Stimulated activated naive CD4-positive, alpha-beta T cell (primary cell): ENCODE data around the gene FKBP10.
A peak's percentile ranks its signal among the peaks of the same experiment; 100 is the strongest.
"Not testable (repeated sequence)": the region's sequence is repeated elsewhere in the genome, so short reads cannot be mapped to it uniquely, and the experiment has no call there.

ENCODE experiments used
- DNase-seq, 6 experiments: peaks; one replicate each; lab custom pipeline; 2025; lab: John Stamatoyannopoulos, UW

The FKBP10 gene

DNA sequence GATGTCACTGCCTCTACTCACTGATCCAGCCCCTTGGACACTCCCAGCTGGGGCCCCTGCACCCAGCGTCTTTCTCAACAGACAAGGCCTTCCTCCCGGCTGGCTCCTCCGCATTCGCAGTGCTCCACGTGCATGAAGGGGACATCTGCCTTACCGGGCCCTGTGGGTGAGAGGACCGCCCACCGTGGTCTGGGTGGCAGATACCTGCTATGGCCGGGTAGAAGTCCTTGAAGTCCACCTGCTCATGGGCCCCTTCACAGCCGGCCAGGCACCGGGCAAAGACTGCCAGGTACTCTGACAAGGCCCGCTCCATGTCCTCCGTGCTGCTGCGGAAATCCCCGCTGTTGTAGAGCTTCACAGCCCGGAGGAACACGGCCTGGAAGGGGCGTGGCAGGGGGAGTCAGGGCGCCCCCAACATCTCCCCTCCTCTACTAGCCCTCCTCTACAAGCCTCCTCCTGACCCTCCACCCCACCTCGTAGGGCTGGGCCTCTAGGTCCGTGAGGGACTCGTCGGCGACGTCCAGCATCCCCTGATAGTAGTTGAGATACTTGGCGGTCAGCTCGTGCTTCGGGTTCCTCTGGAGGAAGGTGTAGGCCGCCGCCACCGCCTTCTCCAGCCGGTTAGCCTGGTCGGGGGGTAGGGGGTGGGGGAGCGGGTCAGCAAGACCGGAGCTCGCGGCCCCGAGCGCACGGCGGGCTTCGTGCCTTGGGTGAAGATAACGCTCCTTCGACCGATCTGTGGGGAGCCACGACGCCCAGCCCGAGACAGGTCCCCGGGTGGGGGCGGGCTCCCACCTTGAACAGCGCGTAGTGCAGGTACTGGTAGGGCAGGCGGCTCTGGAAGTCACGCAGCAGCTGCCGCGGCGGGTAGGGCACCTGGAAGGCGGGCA is 1.9 kb upstream of the FKBP10 start:
- DNase-seq = peak in 4 of 6 experiments; percentile 37 to 79 (median 63)

DNA sequence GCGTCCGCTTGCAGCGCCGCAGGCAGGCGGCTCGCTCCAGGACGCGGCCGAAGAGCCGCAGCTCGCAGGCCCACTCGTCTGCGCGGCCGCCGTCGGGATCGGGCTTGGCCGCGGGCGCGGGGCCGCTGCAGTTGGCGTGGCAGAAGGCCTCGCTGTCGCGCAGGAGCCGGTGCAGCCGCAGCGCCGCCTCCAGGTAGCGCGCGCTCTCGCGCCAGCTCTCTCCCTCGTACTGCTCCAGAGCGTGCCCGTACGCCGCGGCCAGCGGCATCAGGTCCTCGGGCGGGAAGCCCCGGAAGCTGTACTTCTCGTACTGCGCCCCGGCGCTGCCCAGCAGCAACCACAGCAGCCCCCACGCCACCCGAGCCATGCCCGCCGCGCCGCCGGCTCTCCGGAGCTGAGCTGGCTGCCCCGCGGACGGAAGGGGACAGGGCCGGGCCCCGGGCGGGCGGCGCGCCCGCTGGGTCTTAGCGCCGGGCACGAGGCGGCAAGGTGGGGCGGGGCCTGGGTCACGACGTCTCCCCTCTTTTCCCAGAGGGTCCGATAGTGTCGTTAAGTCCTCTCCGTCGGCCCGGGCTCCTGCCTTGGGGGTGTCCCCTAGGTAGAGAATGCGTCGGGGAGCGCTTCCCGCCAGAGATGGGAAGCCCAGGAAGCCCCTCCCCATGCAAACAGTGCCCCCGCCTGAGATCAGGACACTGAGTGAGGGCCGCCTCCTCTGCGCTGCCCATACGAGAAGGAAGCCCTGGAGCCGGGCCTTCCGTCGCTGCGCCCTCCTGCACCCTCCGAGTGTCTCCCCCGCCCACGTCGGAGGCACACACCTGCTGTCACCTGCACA is 1.0 kb upstream of the FKBP10 start, which contains the start of gene P3H4:
P3H4 (minus strand) TSS at position 401 of the 832 bp plus-strand sequence; CDS start at position 367, 34 bp downstream.
- DNase-seq = peak; percentile 50 to 81 (median 73)

DNA sequence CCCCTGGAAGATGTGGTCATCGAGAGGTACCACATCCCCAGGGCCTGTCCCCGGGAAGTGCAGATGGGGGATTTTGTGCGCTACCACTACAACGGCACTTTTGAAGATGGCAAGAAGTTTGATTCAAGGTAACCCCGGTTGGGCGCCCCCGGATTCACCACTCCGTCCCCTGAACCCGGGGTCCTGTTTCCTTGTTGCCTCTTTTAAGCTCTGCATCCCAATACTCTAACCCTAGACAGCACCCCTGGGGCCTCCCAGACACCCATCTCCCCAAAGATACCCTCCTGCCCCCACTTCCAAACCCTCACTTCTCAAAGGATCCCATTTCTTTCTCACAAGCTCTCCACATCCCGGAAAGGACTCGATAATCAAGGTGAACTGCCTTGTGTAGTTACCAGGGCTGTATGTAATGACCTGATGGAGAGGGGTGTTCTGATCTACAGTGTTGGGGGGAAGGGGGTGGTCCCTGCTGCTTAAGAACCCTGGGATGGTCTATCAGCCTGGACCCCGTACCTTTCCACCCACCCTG is 412 bp downstream of the FKBP10 start:
- DNase-seq = no peak

DNA sequence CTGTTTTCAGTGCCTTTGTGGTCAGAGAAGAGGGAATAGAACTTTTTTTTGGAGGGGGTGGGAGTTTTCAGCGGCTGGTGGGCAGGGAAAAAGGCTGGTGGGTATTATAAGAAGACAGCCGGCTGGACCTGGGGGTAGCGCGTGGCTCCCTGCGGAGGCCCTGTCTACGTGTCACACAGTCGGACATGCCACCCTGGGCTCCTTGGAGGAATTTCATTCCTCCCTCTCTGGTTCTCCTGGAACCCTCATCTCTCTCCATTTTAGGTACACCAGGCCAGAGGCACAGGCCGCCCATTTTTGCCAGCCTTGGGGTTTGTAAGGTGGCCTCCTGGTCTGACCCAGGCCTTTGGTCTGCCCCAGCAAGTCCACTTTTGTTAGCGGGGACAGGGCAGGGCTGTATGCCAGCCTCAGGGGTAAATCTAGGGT is 908 bp downstream of the FKBP10 start:
- no peak for DNase-seq

DNA sequence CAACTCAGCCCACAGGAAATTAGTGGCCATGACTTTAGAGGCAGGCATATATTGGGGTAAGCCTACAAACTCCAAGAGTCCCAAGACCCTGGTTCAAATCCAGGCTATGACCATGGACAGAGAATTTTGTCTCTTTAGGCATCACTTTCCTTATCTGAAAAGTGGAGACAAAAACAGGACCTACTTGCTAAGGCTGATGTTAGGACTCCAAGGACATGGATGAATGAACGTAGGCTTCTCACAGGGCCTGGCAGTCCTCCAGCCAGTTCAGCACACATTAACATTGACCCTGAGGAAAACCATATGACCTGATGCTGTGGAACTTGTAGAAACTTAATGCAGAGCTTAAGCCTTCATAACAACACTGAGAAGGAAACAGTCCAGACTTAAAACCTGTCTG is 1.4 kb downstream of the FKBP10 start:
- DNase-seq = no peak

DNA sequence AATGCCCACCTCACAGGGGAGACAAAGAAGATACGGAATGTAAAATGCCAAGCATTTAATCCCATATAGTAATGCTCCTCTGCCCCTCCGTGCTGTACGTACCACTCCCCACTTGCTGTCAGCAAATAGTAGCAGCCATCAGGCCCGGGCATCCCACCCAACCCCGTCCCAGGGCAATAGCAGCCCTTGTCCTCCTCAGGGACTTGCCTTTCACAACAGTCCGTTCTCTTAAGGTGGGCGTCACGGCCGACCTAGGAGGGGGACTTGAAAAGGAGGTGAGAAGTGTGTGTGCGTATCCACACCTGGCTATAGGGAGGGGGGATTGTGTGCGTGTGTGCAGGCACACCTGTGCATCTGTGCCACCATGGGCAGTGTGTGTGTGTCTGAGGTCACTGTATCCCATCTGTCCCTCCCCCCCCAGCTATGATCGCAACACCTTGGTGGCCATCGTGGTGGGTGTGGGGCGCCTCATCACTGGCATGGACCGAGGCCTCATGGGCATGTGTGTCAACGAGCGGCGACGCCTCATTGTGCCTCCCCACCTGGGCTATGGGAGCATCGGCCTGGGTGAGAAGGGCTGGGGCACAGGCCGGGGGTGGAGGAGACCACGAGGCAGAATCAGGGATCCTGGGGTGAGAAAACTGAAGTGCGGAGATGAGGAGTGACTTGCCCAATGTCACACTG is 4.0 kb downstream of the FKBP10 start:
- no peak for DNase-seq

DNA sequence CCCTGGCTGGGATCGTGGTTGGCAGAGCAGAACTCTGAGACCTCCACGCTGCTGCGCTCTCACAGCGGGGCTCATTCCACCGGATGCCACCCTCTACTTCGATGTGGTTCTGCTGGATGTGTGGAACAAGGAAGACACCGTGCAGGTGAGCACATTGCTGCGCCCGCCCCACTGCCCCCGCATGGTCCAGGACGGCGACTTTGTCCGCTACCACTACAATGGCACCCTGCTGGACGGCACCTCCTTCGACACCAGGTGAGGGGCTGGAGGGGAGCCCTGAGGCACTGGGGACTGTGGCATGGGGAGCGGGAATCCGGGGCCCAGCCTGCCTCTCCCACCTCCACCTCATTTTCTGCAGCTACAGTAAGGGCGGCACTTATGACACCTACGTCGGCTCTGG is 5.2 kb downstream of the FKBP10 start:
- no peak for DNase-seq

DNA sequence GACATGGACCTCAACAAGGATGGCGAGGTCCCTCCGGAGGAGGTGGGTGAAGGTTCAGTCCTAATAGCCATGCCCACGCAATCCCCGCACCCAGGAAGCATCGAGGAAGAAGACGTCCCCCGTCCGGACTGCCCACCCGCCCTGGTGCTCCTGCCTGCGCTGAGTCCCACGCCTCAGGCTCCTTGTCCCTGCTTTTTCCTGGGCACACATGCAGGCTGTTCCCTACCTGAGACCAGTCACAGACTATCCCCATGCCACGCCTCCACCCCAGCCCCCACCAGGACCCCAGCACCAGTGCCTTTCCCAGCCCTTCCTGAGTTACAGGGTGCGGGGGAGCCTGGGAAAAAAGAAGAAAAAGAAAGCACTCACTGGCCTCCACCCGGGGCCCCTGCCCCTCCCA is 9.0 kb downstream of the FKBP10 start:
- no peak for DNase-seq

DNA sequence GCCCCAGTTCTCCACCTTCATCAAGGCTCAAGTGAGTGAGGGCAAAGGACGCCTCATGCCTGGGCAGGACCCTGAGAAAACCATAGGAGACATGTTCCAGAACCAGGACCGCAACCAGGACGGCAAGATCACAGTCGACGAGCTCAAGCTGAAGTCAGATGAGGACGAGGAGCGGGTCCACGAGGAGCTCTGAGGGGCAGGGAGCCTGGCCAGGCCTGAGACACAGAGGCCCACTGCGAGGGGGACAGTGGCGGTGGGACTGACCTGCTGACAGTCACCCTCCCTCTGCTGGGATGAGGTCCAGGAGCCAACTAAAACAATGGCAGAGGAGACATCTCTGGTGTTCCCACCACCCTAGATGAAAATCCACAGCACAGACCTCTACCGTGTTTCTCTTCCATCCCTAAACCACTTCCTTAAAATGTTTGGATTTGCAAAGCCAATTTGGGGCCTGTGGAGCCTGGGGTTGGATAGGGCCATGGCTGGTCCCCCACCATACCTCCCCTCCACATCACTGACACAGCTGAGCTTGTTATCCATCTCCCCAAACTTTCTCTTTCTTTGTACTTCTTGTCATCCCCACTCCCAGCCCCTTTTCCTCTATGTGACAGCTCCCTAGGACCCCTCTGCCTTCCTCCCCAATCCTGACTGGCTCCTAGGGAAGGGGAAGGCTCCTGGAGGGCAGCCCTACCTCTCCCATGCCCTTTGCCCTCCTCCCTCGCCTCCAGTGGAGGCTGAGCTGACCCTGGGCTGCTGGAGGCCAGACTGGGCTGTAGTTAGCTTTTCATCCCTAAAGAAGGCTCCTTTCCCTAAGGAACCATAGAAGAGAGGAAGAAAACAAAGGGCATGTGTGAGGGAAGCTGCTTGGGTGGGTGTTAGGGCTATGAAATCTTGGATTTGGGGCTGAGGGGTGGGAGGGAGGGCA is 9.7 kb downstream of the FKBP10 start:
- DNase-seq = no peak

DNA sequence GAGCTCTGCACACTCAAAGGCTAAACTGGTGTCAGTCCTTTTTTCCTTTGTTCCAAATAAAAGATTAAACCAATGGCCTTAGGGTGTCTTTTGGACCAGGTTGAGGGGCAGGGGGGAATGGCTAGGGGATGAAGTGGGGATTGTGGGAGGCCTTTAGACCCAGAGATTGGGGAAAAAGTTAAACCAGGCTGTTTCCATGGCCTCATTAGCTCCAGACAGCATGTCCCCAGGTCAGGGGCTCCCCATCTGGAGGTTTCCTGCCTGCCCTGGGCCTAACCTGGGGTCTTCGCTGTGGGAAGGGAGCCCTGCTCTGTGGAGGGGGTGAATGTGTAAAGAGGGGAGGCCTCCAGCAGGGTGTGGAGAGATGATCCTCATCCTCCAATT is 10.3 kb downstream of the FKBP10 start:
- no peak for DNase-seq

DNA sequence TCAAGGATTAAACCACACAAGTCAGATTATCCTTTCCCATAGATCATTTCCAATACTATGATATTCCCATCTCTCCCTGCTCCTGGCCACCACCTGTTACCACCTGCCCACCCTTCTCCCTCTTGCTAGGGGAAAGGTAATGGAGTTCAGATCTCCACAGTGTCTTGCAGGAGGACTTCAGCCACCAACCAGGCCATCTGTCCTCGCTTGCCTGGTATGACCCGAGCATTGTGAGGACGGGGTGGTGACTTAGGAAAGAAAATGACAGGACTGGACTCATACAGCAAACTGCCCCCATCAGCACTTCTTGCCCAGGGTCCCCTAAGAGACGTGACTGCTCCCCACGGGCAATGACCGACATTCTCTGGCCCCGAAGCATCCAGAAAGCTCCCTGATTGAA is 10.8 kb downstream of the FKBP10 start:
- DNase-seq = no peak

DNA sequence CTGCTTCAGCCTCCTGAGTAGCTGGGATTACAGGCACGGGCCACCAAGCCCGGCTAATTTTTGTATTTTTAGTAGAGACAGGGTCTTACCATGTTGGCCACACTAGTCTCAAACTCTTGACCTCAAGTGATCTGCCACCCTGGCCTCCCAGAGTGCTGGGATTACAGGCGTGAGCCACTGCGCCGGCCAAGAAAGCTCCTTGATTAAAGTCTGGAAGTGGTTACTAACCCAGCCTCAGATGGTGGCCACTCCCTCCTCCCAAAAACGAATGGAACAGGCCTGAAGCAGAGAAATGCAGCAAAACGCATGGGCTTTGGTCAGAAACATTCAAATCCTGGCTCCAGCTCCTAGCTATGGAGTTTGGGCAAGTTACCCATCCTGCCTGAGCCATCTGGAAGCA is 11.3 kb downstream of the FKBP10 start:
- no peak for DNase-seq

DNA sequence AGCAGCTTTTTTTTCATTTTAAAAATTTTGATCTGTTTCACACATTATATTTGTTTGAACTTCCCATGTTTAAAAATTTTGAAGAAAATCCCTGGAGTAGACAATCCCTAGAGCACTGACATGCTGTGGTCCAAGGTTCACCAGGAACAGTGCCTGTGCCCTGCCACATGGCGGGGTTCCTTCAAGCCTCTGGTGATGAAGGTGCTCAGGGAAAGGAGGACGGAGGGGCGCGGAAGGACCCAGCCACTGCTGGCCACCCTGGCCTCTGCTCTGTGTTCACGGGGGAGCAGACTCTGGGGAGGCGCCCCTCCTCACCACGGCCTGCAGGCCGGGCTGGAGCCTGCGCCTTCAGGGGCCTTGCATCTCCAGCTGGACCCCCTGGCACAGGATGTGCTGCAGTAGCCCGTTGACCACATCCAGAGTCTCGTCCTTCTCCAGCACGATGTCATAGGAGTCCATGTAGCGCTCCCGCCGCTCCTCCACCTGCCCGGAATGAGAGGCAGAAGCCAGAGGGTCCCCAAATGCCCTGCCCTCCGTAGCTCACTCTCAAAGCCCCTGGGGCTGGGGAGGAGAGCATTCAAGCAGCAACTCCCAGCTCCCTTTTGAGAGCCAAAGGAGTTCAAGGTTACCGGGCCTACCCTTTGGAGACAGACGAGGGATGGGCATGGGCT is 12.5 kb downstream of the FKBP10 start:
- DNase-seq = no peak

DNA sequence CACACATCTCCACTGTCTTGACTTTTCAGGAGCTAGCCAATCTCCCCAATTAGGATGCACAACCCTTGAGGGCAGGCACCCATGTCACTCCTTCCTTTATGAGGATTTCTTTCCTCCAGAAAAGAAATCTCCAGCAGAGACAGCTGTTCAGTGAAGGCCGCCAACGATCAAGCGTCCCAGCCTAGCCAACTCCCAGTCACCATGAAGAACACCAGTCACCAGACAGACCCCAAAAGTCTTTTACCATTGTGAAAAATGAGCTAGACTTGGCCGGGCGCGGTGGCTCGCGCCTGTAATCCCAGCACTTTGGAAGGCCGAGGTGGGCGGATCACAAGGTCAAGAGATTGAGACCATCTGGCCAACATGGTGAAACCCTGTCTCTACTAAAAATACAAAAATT is 17.2 kb downstream of the FKBP10 start:
- DNase-seq = not testable (repeated sequence)

DNA sequence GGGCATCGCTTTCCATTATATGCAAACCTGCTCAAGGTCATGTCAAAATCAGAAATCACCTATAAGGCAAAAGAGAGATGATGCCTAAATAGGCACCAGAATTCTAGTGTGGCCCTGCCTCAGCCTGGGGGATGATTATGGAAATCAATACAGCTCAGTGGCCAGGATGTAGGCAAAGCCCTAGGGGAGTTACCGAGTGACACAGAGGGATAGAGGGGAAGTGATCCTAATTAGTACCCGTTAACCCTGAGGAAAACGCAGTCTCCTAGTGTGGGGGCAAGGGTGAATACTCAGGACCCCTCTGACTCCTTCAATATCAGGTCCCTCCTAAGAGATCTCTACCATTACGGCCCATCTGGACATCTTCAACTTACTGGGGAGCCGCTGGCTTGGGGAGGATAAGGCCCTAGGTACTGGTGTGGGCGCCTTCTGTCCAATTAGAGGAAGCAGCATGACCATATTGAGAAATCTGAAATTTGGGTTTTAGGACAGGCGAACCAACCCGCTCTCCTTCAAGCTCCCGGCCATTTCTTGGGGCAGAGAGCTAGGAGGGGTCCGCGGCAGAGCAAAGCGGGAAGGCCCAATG is 22.5 kb downstream of the FKBP10 start:
- no peak for DNase-seq

DNA sequence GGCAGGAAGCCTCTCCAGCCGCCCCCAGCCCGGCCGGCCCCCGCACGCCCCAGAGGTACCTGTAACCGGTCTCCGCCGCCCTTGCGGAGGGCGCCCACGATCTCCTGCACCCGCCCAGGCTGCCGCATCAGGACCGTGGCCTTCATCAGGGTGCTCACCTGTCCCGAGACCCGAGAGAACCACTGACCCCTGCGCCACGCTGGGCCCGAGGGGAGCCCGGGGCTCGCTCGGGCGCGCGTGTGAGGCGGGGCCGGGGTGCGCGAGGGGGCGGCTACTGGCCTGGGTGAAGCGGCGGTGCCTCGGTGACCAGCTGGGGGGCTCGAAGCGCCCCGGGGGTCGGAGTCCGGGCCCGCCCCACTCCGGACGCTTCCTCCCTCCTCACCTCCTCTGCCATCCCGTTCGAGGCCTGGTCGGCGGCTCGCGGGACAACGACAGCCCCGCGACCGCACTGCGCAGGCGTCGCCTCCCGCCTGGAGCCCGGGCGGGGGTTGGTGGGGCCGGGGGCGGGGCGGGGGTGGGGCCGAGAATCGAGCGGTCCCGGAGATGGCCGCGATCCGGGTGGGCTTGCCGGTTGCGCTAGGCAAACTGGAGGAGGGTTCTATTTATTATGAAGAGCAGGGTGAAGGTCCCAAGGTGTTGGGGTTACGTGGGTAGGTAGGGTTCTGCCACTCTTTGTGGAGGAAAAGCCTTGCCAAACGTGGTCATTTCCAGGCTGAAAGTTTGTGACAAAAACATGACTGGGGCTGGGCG is 23.2 kb downstream of the FKBP10 start, which contains the start of gene NT5C3B:
NT5C3B (minus strand) TSS at position 433 of the 750 bp plus-strand sequence; CDS start at position 394, 39 bp downstream.
- DNase-seq = peak; percentile 22 to 60 (median 46)

DNA sequence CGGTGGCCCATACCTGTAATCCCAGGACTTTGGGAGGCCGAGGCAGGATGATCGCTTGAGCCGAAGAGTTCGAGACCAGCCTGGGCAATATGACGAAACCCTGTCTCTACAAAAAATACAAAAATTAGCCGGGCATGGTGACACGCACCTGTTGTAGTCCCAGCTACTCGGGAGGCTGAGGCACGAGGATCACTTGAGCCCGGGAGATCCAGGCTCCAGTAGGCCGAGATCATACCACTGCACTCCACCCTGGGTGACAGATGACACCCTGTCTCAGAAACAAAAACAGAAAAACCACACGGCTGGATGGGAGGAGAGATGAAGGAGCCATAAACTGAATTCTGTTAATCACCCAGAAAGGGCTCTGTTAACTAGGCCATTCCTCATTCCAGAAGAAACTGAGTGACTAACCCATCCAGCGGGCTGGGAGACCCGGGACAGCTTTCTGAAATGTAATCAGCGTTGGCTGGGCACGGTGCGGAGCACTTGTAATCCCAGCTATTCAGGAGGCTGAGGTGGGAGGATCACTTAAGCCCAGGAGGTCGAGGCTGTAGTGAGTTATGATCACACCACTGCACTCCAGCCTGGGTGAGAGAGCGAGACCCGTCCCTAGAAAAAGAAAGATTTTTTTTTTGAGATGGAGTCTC is 23.9 kb downstream of the FKBP10 start:
- DNase-seq = no peak

DNA sequence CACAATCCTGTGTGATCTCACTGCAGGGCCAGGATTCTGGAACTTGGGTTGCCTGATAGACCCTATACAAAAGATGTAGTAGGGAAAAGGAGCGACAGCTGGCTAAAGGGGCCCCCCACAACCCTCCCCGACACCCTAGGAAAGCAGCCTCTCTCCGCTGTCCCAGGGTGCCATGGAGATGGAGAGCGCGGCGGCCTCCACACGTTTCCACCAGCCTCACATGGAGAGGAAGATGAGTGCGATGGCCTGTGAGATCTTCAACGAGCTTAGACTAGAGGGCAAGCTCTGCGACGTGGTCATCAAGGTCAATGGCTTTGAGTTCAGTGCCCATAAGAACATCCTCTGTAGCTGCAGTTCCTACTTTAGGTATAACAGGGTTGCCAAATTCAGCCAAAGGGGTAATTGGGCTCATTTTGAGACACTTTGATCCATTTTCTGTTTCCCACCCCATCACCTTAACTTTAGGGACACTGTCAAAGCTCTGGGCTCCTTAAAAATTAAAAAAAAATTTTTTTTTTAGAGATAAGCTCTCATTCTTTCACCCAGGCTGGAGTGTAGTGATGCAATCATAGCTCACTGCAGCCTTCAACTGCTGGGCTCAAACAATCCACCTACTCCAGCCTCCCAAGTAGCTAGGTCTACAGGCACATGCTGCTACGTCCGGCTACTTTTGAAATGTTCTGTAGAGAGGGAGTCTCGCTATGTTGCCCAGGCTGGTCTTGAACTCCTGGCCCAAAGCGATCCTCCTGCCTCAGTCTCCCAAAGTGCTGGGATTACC is 25.1 kb downstream of the FKBP10 start, which contains the start of gene KLHL10:
KLHL10 (plus strand) TSS at position 65 of the 778 bp plus-strand sequence; CDS start at position 173, 108 bp downstream.
- DNase-seq = no peak
